Activated T-helper 1 cell treated with anti-CD3 and anti-CD28 coated beads, Interleukin-2, amount 50 U/mL, for 16 hours (primary cell): Measurements from ENCODE around the gene GPA33.

Source experiments
- DNase-seq, 2 donors: peaks; one replicate each; pipeline ENCODE4 v3.0.0-alpha.2; 2020; ENCODE audit warnings: low read depth in 1 of 2, low spot score in 1 of 2

The GPA33 gene

DNA sequence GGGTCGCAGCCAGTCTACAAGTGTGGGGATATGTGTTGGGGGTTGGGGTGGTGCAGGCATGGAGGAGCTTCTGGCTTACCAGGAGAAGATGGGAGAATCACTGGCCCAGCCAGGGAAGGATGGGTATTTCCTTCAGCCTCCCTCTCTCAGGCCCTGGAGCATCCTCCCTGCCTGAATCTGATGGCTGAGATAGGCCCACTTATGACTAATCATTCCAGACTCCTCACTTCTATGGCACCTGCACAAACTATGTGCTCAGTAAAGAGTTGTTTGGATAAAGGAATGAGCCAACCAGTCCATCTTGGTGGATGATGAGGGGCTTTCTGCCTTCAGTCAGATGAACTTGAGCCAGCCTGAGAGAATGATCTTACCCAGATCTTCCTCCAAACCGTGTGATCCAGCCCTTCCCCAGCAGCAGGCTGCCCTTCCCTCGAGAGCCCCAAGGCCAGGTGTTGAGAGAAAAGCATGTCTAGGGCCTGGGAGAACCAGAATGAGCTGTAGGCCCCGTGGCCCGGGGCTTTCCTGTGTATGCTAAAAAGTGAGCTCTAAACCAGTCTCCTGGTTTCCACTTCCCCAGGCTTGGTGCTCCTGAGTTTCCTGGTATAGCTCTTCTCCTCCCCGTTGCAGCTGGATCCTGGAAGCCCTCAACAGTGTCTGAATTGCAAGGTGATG is 1.3 kb downstream of the GPA33 start:
- no peak for DNase-seq

DNA sequence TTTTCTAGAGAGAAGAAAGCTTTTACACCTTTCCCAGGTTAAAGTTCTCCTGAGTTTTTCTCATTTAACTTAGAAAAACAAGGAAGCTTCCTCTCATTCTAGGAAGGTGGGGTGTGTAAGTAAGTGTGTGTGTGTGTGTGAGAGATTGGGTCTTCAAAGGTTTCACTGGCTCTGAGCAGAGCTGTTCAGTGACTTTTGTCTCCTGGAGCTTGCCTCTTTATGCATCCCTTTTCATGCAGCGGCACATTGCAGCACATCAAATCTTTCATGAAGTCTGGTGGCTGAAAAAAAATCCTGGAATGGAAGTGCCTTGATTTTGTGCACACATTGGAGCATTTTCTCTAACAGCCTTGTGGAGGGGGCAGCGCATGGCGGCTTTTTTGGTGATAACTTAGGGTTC is 3.4 kb downstream of the GPA33 start:
- DNase-seq, result no peak

DNA sequence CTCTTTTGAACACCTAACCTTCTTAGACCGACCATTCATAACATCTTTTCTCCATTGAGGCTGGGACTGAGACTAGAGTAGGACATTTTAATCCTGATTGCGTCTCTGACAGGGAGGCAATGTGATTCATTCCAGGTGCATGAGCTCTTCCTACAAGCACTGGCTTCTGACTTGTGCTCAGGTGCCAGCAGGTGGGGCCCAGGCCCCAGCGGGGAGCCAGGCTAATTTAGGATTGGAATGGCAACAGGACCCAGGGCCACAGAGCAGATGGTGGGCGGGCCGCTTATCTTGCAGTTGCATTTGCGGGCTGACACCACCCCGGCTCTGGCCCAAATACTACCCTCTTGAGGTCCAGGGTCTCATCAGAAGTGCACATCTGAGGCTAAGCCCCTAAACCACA is 4.1 kb downstream of the GPA33 start:
- no peak for DNase-seq

DNA sequence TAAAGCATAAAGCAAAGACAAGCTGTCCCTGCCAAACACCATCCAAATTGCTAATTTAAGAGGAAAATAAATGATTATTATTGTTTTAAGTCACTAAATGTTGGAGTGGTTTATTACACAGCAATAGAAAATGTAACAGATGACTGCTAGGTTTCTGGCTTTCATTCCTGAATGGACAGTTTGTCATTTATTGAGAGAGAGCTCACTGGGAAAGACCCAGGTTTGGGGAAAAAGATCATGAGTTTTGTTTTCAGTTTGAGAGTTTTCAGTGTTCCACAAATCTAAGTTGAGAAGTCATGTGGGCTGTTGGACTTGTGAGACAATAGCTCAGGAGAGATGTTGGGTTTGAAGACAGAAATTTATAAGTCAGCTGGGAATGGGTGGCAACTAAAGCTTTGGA is 5.4 kb downstream of the GPA33 start:
- no peak for DNase-seq

DNA sequence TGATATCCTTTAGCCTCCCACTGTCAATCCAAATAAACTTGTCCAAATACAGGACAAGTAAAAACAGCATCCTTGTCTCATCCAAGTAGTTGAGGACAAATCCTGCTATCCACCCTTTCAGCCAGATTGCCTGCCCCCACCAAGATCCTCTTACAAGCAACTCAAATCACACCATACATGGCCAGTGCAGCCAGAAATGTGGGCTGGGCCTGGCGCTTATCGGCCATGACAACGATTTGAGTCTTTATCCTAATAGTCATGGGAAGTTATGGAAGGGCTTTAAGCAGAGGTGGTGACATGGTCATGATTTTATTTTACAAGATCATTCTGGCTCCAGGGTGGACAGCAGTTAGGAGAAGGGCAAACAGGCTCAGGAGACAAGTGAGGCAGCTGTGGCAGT is 6.3 kb downstream of the GPA33 start:
- DNase-seq, result no peak

DNA sequence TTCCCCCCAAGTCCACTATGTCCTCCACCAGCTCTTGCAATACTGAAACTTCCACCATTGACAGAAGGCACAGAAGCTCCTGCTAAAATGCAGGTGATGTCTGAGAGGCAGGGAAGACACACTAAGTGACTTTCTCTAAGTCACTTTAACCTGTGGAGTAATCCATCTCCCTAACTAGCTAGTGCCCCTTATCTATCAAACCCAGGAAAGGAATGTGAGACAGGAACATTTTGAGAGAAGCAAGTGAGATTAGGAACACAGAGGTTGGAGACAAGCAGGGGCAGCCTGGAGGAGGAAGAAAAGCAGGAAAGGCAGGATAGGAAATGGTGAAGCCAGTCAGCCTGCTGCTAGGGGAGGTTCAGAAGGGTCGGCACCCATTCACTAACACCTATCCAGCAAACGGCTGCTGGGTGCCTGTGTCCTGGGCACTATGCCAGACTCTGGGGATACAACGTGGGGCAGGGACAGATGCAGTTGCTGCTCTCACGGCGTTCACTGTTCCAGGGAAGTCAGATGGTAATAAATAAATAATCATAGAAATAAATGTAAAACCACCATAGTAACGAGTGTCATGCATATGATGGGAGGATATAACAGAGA is 7.0 kb downstream of the GPA33 start:
- no peak for DNase-seq

DNA sequence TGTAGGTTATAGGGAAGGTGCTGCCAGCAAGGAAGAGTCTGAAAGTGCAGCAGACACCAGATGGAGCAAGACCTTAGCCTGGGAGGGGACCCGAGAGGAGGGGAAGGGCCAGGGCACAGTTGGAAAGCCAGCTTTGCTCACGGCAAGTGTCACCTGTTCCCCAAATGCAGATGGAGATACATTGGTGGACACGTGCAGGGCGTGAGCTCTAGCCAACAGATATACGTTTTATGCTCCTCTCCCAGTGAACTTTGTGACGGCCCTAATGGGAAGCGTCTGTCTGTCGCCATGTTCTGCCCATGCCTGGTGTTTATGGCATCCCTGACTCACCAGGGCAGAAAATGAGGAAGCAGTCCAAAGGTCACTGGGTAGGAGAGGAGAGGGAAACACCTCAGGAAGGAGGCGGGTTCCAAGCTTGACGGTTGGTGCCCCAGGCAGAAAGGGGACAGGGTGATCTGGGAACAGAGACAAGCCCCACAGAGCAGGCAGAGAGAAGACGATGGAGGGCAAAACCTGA is 7.6 kb downstream of the GPA33 start:
- DNase-seq, result no peak

DNA sequence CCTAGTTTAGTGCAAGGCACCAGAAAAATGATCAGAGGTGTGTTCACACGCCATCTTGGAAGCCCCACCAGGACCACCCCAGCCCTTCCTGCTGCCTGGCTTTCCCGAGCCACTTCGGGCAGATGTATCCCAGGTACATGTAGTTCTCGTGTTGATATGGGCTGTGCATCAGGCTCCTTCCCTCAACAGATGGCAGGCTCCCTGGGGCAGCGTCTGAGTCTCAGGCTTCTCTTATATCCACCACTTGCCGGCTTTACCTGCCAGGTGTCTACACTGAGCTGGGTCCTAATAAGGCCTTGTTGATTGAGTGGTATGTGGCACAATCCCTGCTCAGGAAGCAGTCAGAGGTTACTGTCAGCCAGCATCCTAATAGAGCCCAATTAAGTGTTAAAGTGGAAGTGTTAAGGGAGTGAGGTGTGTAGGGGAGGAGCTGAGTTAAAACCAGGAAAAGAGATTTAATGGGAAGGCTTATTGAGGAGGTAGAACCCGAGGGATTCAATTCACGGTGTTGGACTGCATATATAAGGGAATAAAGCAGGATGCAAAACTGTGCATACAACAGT is 8.5 kb downstream of the GPA33 start:
- no peak for DNase-seq

DNA sequence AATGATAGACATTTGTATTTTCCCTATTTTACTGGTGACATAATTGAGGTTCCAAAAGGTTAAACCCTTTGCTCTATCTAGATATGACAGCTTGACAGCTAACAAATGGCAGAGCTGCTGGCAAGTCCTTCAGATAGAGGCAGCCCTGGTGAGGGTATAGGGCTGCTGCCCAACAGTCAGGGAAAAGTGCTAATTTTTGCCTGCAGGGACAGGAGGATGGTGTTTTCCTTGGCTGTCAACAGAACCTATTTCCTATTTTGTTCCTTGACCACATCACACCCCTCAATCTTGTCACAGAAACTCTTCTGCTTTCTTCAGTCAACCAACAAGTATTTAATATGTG is 12.3 kb downstream of the GPA33 start:
- no peak for DNase-seq

DNA sequence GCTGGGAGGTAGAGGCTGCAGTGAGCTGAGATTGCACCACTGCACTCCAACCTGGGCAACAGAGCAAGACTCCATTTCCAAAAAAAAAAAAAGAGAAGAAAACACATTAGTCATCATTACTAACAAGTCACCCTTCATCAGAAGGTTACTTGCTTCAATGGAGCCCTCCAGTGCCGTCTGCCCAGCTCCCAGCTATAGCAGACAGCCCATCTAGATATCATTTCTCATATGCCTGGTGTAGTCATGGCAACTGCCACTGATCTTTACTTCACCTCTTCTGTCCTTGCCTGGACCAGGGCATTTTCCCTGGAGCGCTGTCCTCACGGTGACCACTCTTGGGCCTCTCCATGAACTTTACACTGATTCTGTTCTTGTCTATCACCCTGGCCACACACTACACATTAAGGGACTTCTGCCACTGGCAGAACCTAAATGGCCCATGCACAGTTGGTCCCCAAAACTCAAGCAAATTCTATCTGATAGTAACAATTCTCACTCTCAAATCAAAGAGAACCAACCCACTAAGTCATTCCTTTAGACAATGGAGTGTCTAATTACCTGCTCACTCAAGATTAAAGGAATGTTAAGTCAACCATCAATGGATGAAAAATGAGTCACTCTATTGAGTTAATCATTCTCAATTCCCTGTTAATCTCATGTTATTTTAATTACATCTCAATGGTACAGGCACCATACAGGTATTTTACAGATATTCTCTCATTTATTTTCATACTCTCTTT is 12.9 kb downstream of the GPA33 start:
- DNase-seq, result no peak

DNA sequence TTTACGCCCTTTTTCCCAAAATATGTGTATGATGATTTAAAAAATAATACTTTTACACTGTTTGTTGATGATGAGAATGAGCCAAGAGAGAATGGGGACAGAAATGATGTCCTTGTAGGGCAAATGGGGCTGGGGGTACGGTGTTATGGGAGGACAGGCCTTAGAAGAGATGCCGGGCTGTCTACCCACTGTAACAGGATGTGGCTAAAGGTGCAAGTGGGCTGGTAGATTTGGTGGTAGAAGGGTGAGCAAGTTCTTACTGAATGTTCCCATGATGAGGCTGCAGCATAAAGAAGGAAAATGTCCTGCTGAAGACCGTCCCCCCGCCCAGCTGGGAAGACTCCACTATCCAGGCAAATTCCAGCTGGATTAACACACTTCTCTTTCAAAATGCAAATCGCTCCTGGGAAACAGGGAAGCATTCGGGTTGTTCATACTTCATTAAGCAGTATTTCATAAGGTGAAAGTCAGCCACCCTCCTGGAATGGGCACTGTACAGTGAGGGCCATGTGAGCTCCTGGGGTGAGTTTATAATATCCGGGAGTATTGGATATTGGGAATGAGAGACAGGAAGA is 14.0 kb downstream of the GPA33 start:
- DNase-seq, result no peak

DNA sequence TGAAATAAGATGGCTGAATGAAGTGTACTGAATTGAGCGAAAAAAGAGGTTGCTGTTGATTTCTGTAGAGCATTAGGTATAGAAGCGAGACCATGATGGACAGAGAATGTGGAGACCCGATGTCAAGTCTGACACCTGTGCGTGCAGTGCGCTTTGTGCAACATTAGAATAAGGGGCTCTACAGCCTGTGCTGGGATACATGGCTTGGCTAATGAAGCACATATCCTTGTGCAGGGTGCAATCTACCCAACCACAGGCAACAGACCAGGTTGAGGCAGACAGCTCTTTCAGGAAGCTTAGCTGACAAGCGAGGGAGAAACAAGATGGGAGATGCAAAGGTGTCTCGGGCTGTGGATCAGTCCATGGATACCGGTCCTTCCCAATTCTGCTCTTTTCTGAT is 18.9 kb downstream of the GPA33 start:
- DNase-seq, result no peak

DNA sequence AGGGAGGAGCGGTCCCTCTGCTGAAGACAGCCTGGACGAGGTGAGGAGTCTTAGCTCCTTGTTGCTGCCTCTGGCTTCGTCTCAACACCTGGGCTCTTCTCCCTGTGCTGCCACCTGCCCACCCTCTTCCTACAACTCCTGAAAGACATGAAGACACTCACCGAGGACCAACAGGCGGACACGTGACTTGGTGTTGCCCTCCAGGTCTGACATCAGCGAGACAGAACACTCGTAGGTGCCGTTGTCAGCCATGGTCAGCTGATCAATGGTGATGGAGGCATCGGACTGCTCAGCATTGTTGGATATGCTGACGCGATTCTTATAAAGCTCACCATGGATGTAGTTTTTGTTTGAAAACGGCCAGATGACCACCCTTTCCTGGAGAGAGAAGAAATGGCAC is 21.4 kb downstream of the GPA33 start:
- no peak for DNase-seq

DNA sequence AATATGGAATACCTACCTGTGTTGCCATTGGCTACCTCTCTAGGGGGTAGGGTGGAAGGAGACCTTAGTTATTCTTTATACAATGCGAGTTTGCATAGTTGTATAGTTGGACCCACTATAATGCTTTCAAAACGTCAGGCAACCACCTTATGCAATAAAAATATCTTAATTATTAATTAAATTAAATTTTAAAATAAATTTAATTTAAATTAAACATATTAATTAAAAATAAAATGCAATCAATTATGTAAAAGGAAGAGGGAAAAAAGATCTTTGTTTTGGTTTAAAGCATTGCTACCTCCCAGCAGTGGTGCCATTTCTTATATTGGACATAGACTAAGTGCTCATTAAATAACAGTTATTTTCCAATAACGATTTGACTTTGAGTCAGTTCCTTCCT is 22.3 kb downstream of the GPA33 start:
- no peak for DNase-seq

DNA sequence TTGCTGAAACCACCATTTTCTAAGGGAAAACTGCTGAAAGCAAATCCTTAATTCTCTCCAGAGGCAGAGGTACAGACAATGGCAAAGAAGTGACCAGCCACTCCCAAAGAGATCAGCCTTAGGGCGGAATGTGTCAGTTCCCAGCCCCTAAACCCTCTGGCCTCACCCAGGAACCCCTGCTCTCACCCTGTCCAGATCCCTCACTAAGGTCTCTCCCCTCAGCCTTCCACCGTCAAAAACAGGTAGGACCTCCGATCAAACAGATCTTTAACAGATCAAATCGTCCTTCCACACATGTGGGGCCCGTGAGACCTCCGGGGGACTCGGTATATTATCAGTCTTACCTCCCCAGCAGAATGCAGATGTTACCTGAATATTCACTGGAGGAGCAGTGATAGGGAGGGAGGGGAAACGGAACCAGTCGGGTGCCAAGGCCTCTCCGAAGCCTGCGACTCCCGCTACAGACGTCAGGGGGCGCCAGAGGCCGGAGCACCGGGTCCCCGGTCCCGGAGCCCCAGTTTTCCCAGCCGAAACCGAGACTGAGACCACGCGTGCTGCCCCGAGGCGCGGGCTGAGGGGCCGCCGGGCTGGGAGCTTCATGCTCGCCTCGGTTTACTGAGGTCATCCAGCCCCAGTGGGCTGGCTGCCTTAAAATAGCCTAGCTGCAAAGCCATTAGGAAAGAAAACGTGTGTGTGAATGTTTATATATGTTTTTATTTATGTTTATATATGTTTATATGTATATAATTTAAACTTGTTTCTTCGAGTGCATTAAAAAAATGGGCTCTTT is 23.6 kb downstream of the GPA33 start:
- DNase-seq, result peak; percentile 68 to 71

DNA sequence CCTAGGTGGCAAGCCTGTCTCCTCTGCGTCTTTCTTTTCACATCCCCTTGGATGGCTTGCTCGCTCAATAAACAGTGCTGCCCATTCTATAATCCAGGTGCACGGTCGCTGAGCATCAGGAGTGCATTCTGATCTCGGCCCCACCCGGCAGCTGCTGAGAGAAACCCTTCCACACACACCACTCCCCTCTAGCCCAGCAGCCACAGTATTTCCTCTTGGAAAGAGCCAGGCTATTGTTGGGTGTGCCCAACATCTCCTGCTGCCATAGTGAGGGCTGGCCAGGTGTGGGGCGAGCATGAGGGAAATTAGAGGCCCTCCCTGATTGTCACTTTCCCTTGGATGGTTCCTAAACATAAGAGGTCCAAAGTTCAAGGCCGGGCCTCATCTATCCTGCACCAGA is 24.7 kb downstream of the GPA33 start:
- no peak for DNase-seq

DNA sequence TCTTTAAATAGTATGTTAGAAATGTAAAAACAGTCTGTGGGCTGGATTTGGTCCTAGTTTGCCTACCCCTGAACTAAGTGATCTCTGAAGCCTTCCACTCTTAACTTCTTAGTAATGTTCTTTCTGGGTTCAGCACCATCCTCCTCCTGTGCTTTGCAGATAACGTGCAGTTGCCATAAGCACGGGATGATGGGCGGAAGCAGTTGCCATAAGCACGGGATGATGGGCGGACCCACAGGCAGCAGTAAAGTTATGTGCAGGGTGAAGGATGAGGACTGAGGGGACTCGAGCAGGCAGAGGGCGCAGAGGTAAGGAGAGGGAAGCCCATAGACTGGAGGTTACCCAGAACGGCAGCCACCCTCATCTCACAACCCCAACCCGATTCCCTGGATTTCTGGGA is 25.6 kb downstream of the GPA33 start:
- DNase-seq, result no peak

DNA sequence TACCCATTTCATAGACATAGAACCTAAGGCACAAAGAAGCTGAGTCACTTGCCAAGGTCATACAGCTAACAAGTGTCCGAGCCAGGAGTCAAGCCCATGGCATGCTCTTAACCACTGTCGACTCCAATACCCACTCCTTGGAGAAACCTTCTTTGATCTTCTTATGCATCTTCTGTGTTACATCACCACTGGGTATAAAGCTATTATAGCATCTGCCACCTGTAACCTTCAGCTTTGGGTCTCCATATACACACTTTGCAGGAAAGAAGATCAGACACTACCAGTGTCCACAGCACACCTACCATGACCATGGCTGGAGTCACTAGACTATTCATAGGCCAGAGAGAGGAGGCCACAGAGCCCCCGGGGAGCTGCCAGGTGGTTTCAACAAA is 29.1 kb downstream of the GPA33 start:
- no peak for DNase-seq

DNA sequence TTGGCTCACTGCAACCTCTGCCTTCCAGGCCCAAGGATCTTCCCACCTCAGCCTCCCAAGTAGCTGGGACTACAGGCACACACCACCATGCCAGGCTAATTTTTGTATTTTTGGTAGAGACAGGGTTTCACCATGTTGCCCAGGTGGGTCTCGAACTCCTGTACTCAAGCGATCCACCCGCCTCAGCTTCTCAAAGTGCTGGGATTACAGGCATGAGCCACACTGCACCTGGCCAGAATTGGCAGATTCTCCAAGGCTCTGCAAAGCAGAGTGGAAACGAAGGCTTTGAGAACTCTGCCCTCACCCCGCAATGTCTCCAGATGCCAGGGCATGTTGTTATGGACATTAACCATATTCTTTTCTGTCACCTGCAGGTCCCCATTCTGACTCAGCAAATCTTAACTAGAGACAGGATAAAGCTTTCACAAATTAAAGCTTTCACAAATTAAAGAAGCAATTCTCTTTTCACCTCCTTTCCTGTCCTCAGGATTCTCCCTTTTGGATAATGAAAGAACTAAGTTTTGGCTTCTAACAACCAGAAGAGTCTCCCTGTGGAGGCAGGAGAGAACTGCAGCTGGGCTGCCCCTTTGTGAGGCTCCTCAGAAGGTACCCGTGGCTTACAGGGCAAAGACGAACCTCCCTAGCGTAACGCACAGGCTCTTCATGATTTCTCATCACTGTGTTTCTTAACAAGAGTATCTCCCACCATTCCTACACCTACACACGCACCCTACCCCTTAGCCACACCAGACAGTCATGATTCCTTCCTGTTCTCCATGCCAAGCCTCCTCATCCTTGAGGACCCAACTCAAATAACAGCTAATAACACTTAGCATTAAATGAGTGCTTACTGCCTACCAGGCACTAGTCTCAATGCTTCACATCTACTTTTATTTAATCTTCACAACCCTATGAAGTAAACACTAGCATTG is 29.8 kb downstream of the GPA33 start:
- no peak for DNase-seq

DNA sequence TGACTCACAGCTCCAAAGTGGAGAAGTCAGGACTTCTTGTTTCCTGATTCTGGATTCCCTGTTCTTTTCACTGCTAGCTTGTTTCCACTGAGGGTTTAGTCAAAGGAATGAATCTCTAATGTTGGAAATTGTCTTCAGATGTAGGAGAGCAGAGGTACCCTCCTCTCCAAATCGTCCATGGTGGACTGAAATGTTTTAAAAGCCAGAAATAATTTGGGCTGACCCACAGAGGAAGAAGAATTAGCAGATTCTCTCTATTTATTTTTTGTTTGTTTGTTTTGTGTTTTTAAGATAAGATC is 30.4 kb downstream of the GPA33 start:
- no peak for DNase-seq
